HG02678 (cell line): ENCODE data around the gene TLR9.

ENCODE experiments used
- ATAC-seq: cut with Tn5 transposase; IDR thresholded peaks from one replicate; pipeline ENCODE4 v1.9.1; 2021; ENCODE audit warnings: mild to moderate bottlenecking, moderate library complexity; ENCODE audit not compliant: unreplicated experiment

Gene TLR9

GRCh38 chr3:52232279-52233107 is 7.0 kb upstream of the TLR9 start:
- ATAC-seq, result no peak

GRCh38 chr3:52231502-52232278 is 6.2 kb upstream of the TLR9 start:
- ATAC-seq, result peak; percentile 49

GRCh38 chr3:52230889-52231499 is 5.5 kb upstream of the TLR9 start:
- ATAC-seq, result no peak

- ATAC-seq, result no peak
Measured at GRCh38 chr3:52230461-52230860, 5.0 kb upstream of the TLR9 start.

- no peak for ATAC-seq
Measured at GRCh38 chr3:52229656-52230055, 4.2 kb upstream of the TLR9 start.

- no peak for ATAC-seq
Measured at GRCh38 chr3:52228751-52229291, 3.4 kb upstream of the TLR9 start.

GRCh38 chr3:52228266-52228665 is 2.8 kb upstream of the TLR9 start:
- no peak for ATAC-seq

- no peak for ATAC-seq
Measured at GRCh38 chr3:52227766-52228165, 2.3 kb upstream of the TLR9 start.

GRCh38 chr3:52227117-52227516 is 1.7 kb upstream of the TLR9 start:
- ATAC-seq, result no peak

GRCh38 chr3:52226229-52226817 is 878 bp upstream of the TLR9 start:
- no peak for ATAC-seq

- no peak for ATAC-seq
Measured at GRCh38 chr3:52223449-52224408, 1.7 kb downstream of the TLR9 start.

- no peak for ATAC-seq
Measured at GRCh38 chr3:52222319-52223221, 2.9 kb downstream of the TLR9 start.

GRCh38 chr3:52221563-52222318 is 3.7 kb downstream of the TLR9 start:
- no peak for ATAC-seq

- ATAC-seq, result no peak
Measured at GRCh38 chr3:52221141-52221562, 4.3 kb downstream of the TLR9 start.

- ATAC-seq, result peak; percentile 47
Measured at GRCh38 chr3:52220380-52221026, 4.9 kb downstream of the TLR9 start.

- ATAC-seq, result no peak
Measured at GRCh38 chr3:52218937-52219650, 6.4 kb downstream of the TLR9 start.

GRCh38 chr3:52218454-52218853 is 7.0 kb downstream of the TLR9 start:
- no peak for ATAC-seq
